Endodermal cell (in vitro differentiated cells): ENCODE results near the gene KLHL33. TPM values are rescaled to one million over a fixed set of nuclear protein-coding genes. Genes with fewer than 3 reads are reported as not detected.

Experiments used
- DNase-seq: peaks from one replicate; pipeline ENCODE4 v3.0.0-alpha.2; 2017
- H3K27ac ChIP-seq: 2 replicates; pipeline ENCODE4 v1.5.1; 2013; ENCODE audit warnings: mild to moderate bottlenecking, low read depth, low read length, moderate library complexity
- H3K27me3 ChIP-seq: 2 replicates; pipeline ENCODE4 v1.6.1; 2013; ENCODE audit warnings: mild to moderate bottlenecking, low read length, moderate library complexity; ENCODE audit not compliant: insufficient read depth, control insufficient read depth, poor library complexity, severe bottlenecking
- H3K36me3 ChIP-seq: 2 replicates; pipeline ENCODE4 v1.7.0; 2013; ENCODE audit warnings: mild to moderate bottlenecking, low read length, moderate library complexity; ENCODE audit not compliant: control insufficient read depth, insufficient read depth
- H3K4me1 ChIP-seq: one replicate; pipeline ENCODE4 v1.7.0; 2013; ENCODE audit warnings: low read length; ENCODE audit not compliant: control insufficient read depth, insufficient read depth
- H3K4me3 ChIP-seq: 2 replicates; pipeline ENCODE4 v1.5.1; 2013; ENCODE audit warnings: mild to moderate bottlenecking, low read length, moderate library complexity
- H3K9ac ChIP-seq: 2 replicates; pipeline ENCODE4 v1.6.1; 2013; ENCODE audit warnings: mild to moderate bottlenecking, low read length, moderate library complexity; ENCODE audit not compliant: poor library complexity, severe bottlenecking; ENCODE audit errors: extremely low read depth
- H3K9me3 ChIP-seq: 2 replicates; pipeline ENCODE4 v1.6.1; 2013; ENCODE audit warnings: mild to moderate bottlenecking, low read length, moderate library complexity; ENCODE audit not compliant: control insufficient read depth
- H3K27ac Mint-ChIP-seq: 2 replicates; pipeline ENCODE4 v1.8.0; 2020; ENCODE audit warnings: mixed read lengths
- H3K27me3 Mint-ChIP-seq: 2 replicates; pipeline ENCODE4 v1.8.0; 2021; ENCODE audit warnings: mild to moderate bottlenecking, mixed read lengths; ENCODE audit not compliant: insufficient read depth
- H3K36me3 Mint-ChIP-seq: 2 replicates; pipeline ENCODE4 v1.8.0; 2020; ENCODE audit warnings: low read depth, mixed read lengths
- H3K4me1 Mint-ChIP-seq: 2 replicates; pipeline ENCODE4 v1.8.0; 2020; ENCODE audit warnings: mixed read lengths
- H3K4me3 Mint-ChIP-seq: 2 replicates; pipeline ENCODE4 v1.8.0; 2020; ENCODE audit warnings: mild to moderate bottlenecking, moderate library complexity, mixed read lengths
- H3K9me3 Mint-ChIP-seq: 2 replicates; pipeline ENCODE4 v1.8.0; 2020; ENCODE audit warnings: mild to moderate bottlenecking, mixed read lengths
- CTCF ChIP-seq: fragments of 200-600 bp; sonication (generic); conservative IDR thresholded peaks from 2 replicates; pipeline ENCODE4 v1.5.0; 2021; ENCODE audit warnings: antibody characterized with exemption, mild to moderate bottlenecking
- WGBS, 2 experiments: methylation state at CpG; one replicate each; pipeline versions ENCODE4 v1.1.5 to v1.1.7; 2013; ENCODE audit warnings: missing lambda C conversion rate in 2 of 2, mixed read lengths in 1 of 2; ENCODE audit not compliant: insufficient coverage in 1 of 2, insufficient read length in 1 of 2; 5-methylcytosine and 5-hydroxymethylcytosine counted together
- total RNA-seq, 2 donors: library from RNA; stranded (reverse); fragmentation: NEBNext Ultra II Directional in 1 of 2; extraction: Animal tissue kit (Norgen Biotek cat#: 25700) in 1 of 2; gene quantifications; 2 replicates in 1 of 2; 3 replicates in 1 of 2; pipeline ENCODE4 v1.2.1, GENCODE V29; 2021

The KLHL33 gene
- total RNA-seq, 2 donors from 2014 or later, result 0.09 TPM; not detected in 1

GRCh38 chr14:20415782-20416206 is 20.2 kb downstream of the KLHL33 start:
- H3K4me3 Mint-ChIP-seq, result no peak overlapping the region
- no peaks in the 10 kb centered on the region for H3K36me3 ChIP-seq
- H3K4me1 ChIP-seq, result peaks cover 9% of the 10 kb centered on the region
- no peaks in the 10 kb centered on the region for H3K9me3 ChIP-seq
- H3K27ac ChIP-seq, result no peak overlapping the region
- no peak overlapping the region for H3K27ac Mint-ChIP-seq
- H3K36me3 Mint-ChIP-seq, result no peaks in the 10 kb centered on the region
- H3K4me3 ChIP-seq, result no peak overlapping the region
- DNase-seq, result peak; percentile 65
- WGBS, 2 experiments, result 60 to 79% methylated on average over 2 to 3 of the region's 3 CpGs
- H3K9me3 Mint-ChIP-seq, result no peaks in the 10 kb centered on the region
- H3K27me3 ChIP-seq, result no peaks in the 10 kb centered on the region
- no peaks in the 10 kb centered on the region for H3K27me3 Mint-ChIP-seq
- H3K4me1 Mint-ChIP-seq, result peaks cover 35% of the 10 kb centered on the region
- no peak overlapping the region for H3K9ac ChIP-seq
- peak; percentile 83 for TF ChIP-seq CTCF

GRCh38 chr14:20413744-20414082 is 22.3 kb downstream of the KLHL33 start:
- TF ChIP-seq CTCF, result no peak
- Histone ChIP-seq H3K4me3 (peak overlapping the region; percentile 98), H3K36me3 (no peaks in the 10 kb centered on the region), H3K9me3 (no peaks in the 10 kb centered on the region), H3K9ac (peak overlapping the region; percentile 66), H3K27me3 (no peaks in the 10 kb centered on the region), H3K4me1 (peaks cover 9% of the 10 kb centered on the region), H3K27ac (no peak overlapping the region)
- 3 to 6% methylated on average over 9 of the region's 9 CpGs for WGBS, 2 experiments
- H3K4me1 Mint-ChIP-seq, result peaks cover 28% of the 10 kb centered on the region
- no peaks in the 10 kb centered on the region for H3K27me3 Mint-ChIP-seq
- peaks cover 1% of the 10 kb centered on the region for H3K36me3 Mint-ChIP-seq
- no peaks in the 10 kb centered on the region for H3K9me3 Mint-ChIP-seq
- H3K4me3 Mint-ChIP-seq, result peak overlapping the region; percentile 74
- DNase-seq, result no peak
- peak overlapping the region; percentile 92 for H3K27ac Mint-ChIP-seq

- Histone ChIP-seq H3K27me3 (no peaks in the 10 kb centered on the region), H3K4me1 (peaks cover 6% of the 10 kb centered on the region), H3K9ac (peak within 1 kb of the TSS; percentile 66), H3K9me3 (no peaks in the 10 kb centered on the region), H3K36me3 (peaks cover under 1% of the 10 kb centered on the region), H3K4me3 (peak within 1 kb of the TSS; percentile 98), H3K27ac (no peak within 1 kb of the TSS)
- Mint-ChIP-seq H3K27me3 (no peaks in the 10 kb centered on the region), H3K4me3 (peak within 1 kb of the TSS; percentile 74), H3K36me3 (peaks cover 3% of the 10 kb centered on the region), H3K4me1 (peaks cover 24% of the 10 kb centered on the region), H3K9me3 (no peaks in the 10 kb centered on the region), H3K27ac (peak within 1 kb of the TSS; percentile 92)
- peak; percentile 93 for DNase-seq
- TF ChIP-seq CTCF, result no peak
- 0 to 1% methylated on average over 21 to 42 of the region's 43 CpGs for WGBS, 2 experiments
These were observed 22.9 kb downstream of the KLHL33 start, which contains the start of gene TEP1 for GRCh38 chr14:20412876-20413743. TSS of gene TEP1 (minus strand) at chr14:20413501. CDS start at chr14:20408439, 5,062 bp downstream.
